KOPT-K1 (cell line): ENCODE data around the gene RBMS1.

Experiments
- H3K27ac ChIP-seq: fragments of 200-600 bp; sonication (generic); 2 replicates; pipeline ENCODE4 v1.5.1; 2016; ENCODE audit warnings: antibody characterized with exemption, mild to moderate bottlenecking, low read depth, low read length; ENCODE audit not compliant: poor library complexity, severe bottlenecking
- H3K36me3 ChIP-seq: fragments of 200-600 bp; sonication (generic); 2 replicates; pipeline ENCODE4 v1.5.1; 2017; ENCODE audit warnings: antibody characterized with exemption, mild to moderate bottlenecking, low read length, moderate library complexity; ENCODE audit not compliant: insufficient read depth
- H3K9me3 ChIP-seq: fragments of 200-600 bp; sonication (generic); 2 replicates; pipeline ENCODE4 v1.5.1; 2017; ENCODE audit warnings: antibody characterized with exemption, low read length, mild to moderate bottlenecking; ENCODE audit not compliant: insufficient read depth, poor library complexity, severe bottlenecking

The RBMS1 gene

DNA sequence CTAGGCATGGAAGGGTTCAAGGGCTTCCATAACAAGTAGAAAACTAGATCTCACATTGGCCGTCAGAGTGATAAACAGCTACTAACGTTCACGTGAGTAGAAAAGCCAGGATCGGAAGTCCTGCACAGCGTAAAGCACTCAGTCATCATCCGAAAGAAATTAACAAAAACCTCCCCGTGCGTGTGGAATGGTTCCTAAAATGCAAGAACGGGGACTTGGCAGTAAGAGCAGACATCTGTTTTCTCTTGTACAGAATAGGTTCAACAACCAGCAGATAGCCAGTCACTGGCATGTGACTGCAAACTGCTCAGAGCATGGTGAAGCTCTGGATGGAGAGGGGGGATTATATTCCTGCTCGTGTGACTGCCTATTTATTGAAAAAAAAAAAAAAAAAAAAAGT lies 186.6 kb downstream of the RBMS1 start:
- Histone ChIP-seq H3K9me3 (no peaks in the 10 kb centered on the region), H3K27ac (no peak overlapping the region), H3K36me3 (peaks cover 61% of the 10 kb centered on the region)

DNA sequence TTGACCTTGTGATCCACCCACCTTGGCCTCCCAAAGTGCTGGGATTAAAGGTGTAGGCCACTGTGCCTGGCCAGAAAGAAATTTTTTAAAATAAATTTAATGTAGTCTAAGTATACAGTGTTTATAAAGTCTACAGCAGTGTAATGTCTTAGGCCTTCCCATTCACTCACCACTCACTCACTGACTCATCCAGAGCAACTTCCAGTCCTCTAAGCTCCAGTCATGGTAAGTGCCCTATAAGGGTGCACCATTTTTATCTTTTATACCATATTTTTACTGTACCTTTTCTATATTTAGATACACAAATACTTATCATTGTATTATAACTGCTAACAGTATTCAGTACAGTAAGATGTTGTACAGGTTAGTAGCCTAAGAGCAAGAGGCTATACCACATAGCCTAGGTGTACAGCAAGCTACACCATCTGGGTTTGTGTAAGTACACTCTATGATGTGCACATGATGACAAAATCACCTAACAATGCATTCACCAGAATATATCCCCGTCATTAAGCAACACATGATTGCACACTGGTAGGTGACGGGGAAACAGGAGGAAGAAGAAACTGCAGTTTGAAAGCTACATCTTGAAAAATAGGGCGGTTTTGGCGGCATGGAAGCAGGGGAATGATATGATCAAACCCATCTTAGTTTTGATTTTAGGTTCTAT lies 188.4 kb downstream of the RBMS1 start:
- H3K9me3 ChIP-seq = no peaks in the 10 kb centered on the region
- no peak overlapping the region for H3K27ac ChIP-seq
- H3K36me3 ChIP-seq = peaks cover 65% of the 10 kb centered on the region

DNA sequence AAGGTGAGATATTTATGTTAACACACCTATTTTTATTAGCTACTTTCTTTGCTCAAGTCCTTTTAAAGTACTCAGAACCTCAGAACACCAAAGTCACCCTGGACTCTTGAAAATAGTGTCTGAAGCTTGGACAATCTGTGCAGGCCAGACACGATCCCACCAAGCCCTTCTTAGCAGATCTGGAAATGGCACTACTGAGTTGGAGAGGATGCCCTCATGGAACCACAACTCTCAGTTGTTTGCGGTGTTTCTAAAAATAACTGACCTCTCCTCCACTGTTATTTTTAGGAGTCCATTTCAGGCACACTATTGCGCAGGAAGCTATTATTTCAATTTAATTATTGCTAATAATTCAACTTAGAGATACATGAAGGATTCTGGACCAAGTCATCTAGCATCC lies 190.1 kb downstream of the RBMS1 start:
- Histone ChIP-seq H3K36me3 (peaks cover 69% of the 10 kb centered on the region), H3K27ac (no peak overlapping the region), H3K9me3 (no peaks in the 10 kb centered on the region)

DNA sequence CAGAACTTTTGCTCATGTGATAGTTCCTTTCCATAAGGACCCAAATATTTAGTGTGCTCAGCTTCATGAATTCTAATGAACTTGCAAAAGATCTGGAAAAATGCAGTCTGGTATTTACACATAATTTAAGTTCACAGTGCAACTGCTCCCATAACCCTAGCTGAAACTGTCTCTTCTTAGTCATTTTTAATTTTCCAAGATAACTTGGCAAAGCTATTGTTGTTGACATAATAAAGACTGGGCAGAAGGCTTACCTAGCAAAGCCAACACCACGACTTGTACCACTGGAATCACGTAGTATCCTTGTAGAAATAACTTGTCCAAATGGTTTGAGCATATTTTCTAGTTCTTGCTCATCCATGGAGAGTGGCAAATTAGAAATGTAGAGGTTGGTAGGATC lies 190.5 kb downstream of the RBMS1 start:
- Histone ChIP-seq H3K36me3 (peaks cover 69% of the 10 kb centered on the region), H3K27ac (no peak overlapping the region), H3K9me3 (no peaks in the 10 kb centered on the region)

DNA sequence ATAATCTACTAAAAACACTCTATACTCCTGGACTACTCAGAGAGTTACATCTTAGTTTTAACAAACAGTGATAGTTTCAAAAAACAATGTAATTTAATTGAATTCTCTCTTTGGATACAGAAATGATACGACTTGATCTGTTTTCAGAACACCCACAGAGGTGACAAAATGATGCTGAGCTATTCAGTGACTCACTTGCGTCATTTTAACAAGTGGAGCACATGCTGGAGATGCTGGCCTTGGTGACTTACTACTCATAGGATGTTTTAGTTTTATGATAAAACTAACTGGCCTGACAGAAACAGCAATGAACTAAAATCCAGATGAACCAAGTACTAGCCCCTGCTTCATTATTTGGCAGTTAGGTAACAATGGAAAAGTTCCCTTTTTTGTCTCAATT lies 192.2 kb downstream of the RBMS1 start:
- H3K9me3 ChIP-seq = no peaks in the 10 kb centered on the region
- peaks cover 66% of the 10 kb centered on the region for H3K36me3 ChIP-seq
- no peak overlapping the region for H3K27ac ChIP-seq

DNA sequence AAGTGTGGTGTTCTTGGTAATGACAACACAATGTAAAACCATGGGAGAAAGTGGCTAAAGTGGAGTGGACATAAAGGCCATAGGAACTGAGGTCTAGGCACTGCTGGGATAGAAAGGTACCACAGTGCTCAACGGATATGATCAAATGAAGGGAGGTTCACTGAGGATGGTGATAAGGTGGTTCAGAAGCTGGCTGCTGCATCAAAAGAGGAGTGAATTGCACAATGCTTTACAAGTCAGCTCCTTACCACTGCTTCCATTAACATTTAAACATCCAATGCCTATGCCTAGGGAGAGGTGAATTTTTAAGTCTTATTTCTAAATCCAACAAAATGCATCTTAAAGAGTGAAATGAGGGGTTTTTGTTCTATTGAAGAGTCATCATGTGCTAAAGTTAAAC lies 193.4 kb downstream of the RBMS1 start:
- H3K9me3 ChIP-seq = no peaks in the 10 kb centered on the region
- no peak overlapping the region for H3K27ac ChIP-seq
- H3K36me3 ChIP-seq = peaks cover 59% of the 10 kb centered on the region

DNA sequence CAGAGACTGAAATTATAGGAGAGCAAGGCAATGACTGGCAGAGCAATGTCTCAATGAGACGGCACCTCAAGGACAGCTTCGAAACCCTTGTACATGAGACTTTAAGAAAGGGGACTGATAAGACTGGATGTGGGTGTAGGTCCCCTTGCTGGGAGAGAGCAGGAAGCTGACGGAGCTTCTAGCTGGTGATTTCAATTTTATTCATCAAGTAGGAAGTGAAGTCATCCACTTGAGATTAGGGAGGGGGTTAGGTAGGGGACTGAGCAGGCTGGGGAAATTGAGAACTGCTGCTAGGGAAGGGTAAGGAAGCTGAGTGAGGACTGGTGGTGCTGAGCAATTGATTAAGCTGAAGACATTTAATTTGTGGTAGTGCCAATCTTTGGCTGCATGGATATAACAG lies 194.1 kb downstream of the RBMS1 start:
- Histone ChIP-seq H3K9me3 (no peaks in the 10 kb centered on the region), H3K27ac (no peak overlapping the region), H3K36me3 (peaks cover 61% of the 10 kb centered on the region)

DNA sequence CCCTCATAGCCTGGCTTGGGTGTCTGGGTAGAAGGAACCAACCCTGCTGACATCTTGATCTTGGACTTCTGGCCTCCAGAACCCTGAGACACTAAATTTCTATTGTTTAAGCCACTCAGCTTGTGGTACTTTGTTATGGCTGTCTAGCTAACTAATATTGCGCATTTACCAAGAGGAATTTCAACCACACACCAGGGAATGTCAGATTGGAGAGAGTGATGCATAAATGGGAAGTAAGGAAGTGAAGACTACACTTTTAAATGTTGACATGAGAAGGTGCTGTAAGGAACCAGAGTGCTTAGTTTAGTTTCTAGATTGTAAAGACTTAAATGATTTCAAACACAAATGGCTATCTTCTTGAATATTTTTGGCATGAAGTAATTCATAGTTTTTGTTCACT lies 194.6 kb downstream of the RBMS1 start:
- Histone ChIP-seq H3K36me3 (peaks cover 67% of the 10 kb centered on the region), H3K27ac (no peak overlapping the region), H3K9me3 (no peaks in the 10 kb centered on the region)

DNA sequence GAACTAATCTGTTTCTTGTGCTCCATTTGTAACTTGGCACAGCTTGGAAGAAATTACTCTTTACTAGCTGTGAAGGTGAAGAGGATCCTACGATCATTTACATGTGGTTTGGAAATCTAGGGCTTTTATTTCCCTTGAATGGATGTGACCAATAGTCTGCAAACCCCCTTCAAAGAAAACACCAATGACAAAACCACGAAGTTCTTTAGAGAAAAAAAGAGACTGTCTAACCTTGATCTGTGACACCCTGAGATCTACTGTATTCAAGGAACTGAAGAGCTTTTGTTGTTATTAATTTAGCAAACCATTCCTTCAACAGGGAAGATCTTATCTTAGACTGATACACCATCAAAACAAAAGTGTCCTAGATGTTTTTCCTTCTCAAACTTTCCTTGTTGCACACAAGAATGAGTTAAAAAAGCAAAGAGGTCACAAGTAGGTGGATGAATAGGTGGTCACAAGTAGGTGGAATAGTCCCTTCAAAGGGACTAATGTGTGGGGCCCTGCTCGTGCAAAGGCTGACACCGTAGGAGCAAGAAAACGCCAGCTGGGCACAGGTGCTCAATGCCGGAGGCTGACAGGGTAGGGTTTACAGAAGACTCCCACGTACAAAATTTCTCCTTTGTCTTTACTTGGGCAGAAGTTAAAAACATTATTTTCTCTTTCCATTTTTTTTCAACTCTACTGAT lies 197.9 kb downstream of the RBMS1 start:
- Histone ChIP-seq H3K36me3 (peaks cover 54% of the 10 kb centered on the region), H3K27ac (no peak overlapping the region)

DNA sequence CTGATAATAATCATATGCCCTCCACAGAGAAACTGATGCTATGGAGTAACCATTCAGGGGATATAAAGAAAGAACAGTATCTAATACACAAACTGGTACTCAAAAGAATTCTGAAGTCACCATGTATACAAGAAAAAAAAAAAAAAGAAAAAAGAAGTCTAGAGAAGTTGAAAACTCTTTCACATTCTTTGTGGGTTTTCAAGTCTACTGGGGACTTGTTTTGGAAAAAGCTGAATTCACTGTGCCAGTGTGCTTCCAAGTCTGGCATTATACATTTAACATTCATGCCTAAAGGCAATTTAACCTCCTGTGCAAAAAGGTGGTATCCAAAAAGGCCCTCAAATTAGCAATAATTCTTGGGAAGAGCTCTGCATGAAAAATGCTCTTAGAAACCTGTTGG lies 198.7 kb downstream of the RBMS1 start:
- Histone ChIP-seq H3K27ac (no peak overlapping the region), H3K36me3 (peaks cover 48% of the 10 kb centered on the region), H3K9me3 (no peaks in the 10 kb centered on the region)

More for the DNA sequence above, 197.9 kb downstream of the RBMS1 start:
- H3K9me3 ChIP-seq = no peaks in the 10 kb centered on the region

DNA sequence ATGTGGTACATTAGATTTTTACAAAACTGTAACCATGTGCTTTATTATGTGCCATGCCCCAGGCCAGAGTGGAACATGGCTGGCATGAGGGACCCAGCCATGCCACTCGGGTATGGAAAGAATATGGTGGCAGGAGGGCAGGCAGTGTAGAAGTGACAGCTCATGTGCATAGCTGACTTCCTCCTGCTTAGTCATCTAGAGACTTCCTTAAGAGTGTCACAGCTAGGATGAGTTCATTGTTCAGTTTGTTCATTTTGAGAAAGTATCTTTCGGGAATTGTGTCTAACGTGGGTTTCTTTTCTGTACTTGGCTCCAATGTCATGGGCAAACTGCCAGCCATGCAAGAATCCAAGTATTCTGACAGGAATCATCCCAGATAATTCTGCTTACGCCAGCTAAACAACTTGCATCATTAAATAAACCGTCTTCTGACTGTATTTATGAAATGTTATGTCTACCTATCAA lies 199.2 kb downstream of the RBMS1 start:
- peaks cover 44% of the 10 kb centered on the region for H3K36me3 ChIP-seq
- H3K9me3 ChIP-seq = no peaks in the 10 kb centered on the region
- H3K27ac ChIP-seq = no peak overlapping the region

DNA sequence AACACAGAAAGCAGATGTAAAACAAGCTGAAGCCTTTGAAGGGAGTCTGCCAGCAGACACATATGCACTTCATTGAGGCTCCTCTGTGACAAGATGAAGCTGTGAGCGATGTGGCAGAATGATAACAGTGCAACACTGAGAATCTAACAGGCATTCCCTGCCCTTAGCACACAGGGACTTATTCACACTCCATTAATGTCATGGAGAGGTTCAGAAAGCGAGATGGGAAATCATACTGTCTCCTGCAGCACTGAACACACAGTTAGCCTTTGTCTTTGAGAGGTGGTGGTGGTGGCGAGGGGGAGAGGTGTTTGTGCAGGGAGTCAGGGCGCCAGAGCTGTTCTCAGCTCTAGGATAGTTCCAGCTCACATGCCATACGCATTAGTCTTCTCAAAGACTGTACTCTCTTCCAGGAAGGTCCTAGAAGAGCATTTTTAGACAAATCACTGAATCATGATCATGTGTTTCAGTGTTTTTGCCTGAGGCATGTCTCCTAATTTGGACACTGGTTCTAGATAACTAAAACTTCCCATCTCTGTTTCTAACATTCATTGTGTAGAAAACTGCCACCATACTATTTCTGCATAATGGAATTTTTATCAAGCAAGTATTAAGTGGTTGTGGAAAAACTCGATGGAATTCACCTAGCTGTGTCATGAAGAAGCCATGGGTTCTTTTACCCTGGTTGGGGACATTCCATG lies 200.1 kb downstream of the RBMS1 start:
- peaks cover 43% of the 10 kb centered on the region for H3K36me3 ChIP-seq
- no peaks in the 10 kb centered on the region for H3K9me3 ChIP-seq
- no peak overlapping the region for H3K27ac ChIP-seq

DNA sequence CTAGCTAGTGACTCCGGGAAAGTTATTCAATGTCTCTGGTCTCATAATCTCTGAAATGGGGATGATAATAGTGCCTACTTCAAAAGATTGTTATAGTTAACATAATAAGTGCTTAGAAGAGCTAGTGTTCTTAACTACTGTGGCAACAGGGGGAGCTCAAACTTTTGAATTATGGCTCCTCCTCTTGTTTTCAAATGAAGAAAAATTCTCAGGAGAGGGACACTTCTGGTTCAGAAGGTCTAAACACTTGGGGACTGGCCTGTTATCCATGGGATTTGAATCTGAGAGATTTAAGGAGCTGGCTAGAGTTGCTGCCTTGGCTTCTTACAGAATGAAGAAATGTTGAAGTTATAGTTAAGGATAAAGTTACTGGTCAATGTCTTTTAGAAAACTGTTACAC lies 201.4 kb downstream of the RBMS1 start:
- H3K9me3 ChIP-seq = no peaks in the 10 kb centered on the region
- H3K36me3 ChIP-seq = peaks cover 30% of the 10 kb centered on the region
- H3K27ac ChIP-seq = no peak overlapping the region

DNA sequence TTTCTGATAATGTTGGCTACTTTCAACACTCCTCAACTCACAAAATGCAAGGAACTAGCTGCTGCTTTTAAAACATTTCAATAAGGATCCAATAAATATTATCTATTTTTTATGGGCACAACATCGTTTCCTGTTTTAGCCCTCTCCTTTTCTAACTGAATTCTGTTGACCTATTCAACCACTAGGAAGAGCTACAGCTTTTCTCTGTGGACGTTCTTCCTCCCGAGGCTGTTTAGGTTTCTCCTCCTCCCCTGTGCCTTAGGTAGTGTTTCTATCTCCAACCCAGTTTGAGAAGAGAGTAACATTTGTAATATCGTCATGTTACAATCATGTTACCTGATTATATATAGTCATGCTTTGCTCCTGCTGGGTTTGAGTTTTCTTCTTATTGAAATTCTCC lies 202.2 kb downstream of the RBMS1 start:
- H3K27ac ChIP-seq = no peak overlapping the region
- peaks cover 36% of the 10 kb centered on the region for H3K36me3 ChIP-seq
- no peaks in the 10 kb centered on the region for H3K9me3 ChIP-seq

DNA sequence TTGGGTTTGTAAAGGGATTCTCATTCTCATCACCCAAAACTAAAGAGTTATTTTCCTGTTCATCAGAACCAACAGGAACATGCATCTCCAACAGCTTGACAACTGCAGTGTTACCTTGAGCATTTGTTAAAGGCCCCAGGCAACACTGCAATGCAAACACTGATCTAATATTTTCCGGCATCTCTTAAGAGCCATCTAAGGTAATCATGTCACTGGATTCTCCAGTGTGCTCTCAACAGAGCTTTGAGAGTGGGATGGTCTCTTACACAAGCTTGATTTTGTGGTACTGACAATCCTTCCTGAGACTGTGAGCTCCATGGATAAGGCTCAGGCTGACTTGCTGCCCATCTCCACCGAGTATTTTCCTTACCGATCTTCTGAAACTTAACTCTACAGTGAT lies 203.0 kb downstream of the RBMS1 start:
- Histone ChIP-seq H3K9me3 (no peaks in the 10 kb centered on the region), H3K36me3 (peaks cover 38% of the 10 kb centered on the region), H3K27ac (no peak overlapping the region)
